ENCODE measurements around the gene CNOT6L.

GRCh38 chr4:77815636-77816035, 3.5 kb downstream of the CNOT6L start:
- TF ChIP-seq CTCF (IDR thresholded peaks at IDR 0.05 in 8 of 11, conservative IDR thresholded peaks at IDR 0.05 in 3 of 11) (no peak), POLR2A (IDR thresholded peaks at IDR 0.05) (no peak), POLR2AphosphoS5 (IDR thresholded peaks at IDR 0.05) (no peak)

Data from spleen (tissue), 7 donors.